Transverse colon (tissue), 4 donors: ENCODE data around the gene GNAO1. TPM values are rescaled to one million over a fixed set of nuclear protein-coding genes. Genes with fewer than 3 reads are reported as not detected.

Experiments used
- DNase-seq: peaks from one replicate; pipeline ENCODE4 v3.0.0-alpha.2; 2019
- H3K27ac ChIP-seq, 4 donors: fragments of 200-600 bp; sonication (generic); 2 replicates each; pipeline ENCODE4 v1.5.1; 2016 to 2018; ENCODE audit warnings: inconsistent platforms in 4 of 4
- H3K27me3 ChIP-seq: fragments of 200-600 bp; sonication (generic); 2 replicates; pipeline ENCODE4 v1.5.1; 2017; ENCODE audit warnings: inconsistent platforms
- H3K36me3 ChIP-seq, 4 donors: fragments of 200-600 bp; sonication (generic); 2 replicates each; pipeline ENCODE4 v1.5.1; 2017 to 2019; ENCODE audit warnings: inconsistent platforms in 4 of 4
- H3K4me1 ChIP-seq, 4 donors: fragments of 200-600 bp; sonication (generic); 2 replicates each; pipeline ENCODE4 v1.5.1; 2017 to 2020; ENCODE audit warnings: inconsistent platforms in 4 of 4
- H3K4me3 ChIP-seq, 4 donors: fragments of 200-600 bp; sonication (generic); 1 replicate in 1 of 4; 2 replicates in 3 of 4; pipeline versions ENCODE4 v1.5.1 to v1.6.1; 2017 to 2019; ENCODE audit warnings: inconsistent platforms in 4 of 4
- H3K9me3 ChIP-seq, 2 donors: fragments of 200-600 bp; sonication (generic); 2 replicates each; pipeline ENCODE4 v1.5.1; 2017 to 2019; ENCODE audit warnings: inconsistent platforms in 2 of 2
- EP300 ChIP-seq: sonication (generic); formaldehyde crosslinking; IDR thresholded peaks from one replicate; pipeline ENCODE4 v1.6.1; 2017; ENCODE audit warnings: antibody characterized with exemption, low read depth
- POLR2A ChIP-seq: fragments of 450-650 bp; IDR thresholded peaks from one replicate; pipeline ENCODE4 v1.6.1; 2016; ENCODE audit warnings: antibody characterized with exemption, mild to moderate bottlenecking, moderate library complexity
- POLR2AphosphoS5 ChIP-seq, 3 donors: sonication (generic); formaldehyde crosslinking; IDR thresholded peaks; one replicate each; pipeline ENCODE4 v1.6.1; 2016; ENCODE audit warnings: antibody characterized with exemption in 3 of 3
- WGBS, 2 donors: methylation state at CpG; one replicate each; pipeline ENCODE4 v1.1.5; 2018; ENCODE audit warnings: low coverage in 1 of 2; 5-methylcytosine and 5-hydroxymethylcytosine counted together
- in situ Hi-C, 4 donors: fragments of 200-750 bp; cut with MboI; loops; one replicate each; pipeline versions ENCODE4 v1.15.0 to v1.15.1; 2017; ENCODE audit warnings: low sequenced_read_pairs in 3 of 4, low pct_ligation_motif_present in 1 of 4, low pct_unique_long_range_greater_than_20kb in 1 of 4
- intact Hi-C: fragments of 100-400 bp; cut with DNase I; formaldehyde crosslinking; loops from one replicate; pipeline ENCODE4 v1.15.1; 2023; ENCODE audit warnings: low total_unique reads
- total RNA-seq, 4 donors: library from RNA; depleted of rRNA; stranded (reverse); fragments of >200 nt; gene quantifications; one replicate each; pipeline ENCODE4 v1.1.0, GENCODE V29; 2016
- TF ChIP-seq, protein P1 (sequence below), 5 experiments: fragments of 200-600 bp in 3 of 5; fragments of 450-650 bp in 2 of 5; sonication (generic) in 3 of 5; IDR thresholded peaks; 1 replicate in 2 of 5; 2 replicates in 3 of 5; pipeline ENCODE4 v1.5.1; 2016 to 2017; ENCODE audit warnings: antibody characterized with exemption in 5 of 5, inconsistent platforms in 3 of 5, mild to moderate bottlenecking in 2 of 5, moderate library complexity in 1 of 5

GNAO1 gene
- total RNA-seq, 4 donors from 2014 or later, result 7.3 to 25.4 (median 11.3) TPM

DNA sequence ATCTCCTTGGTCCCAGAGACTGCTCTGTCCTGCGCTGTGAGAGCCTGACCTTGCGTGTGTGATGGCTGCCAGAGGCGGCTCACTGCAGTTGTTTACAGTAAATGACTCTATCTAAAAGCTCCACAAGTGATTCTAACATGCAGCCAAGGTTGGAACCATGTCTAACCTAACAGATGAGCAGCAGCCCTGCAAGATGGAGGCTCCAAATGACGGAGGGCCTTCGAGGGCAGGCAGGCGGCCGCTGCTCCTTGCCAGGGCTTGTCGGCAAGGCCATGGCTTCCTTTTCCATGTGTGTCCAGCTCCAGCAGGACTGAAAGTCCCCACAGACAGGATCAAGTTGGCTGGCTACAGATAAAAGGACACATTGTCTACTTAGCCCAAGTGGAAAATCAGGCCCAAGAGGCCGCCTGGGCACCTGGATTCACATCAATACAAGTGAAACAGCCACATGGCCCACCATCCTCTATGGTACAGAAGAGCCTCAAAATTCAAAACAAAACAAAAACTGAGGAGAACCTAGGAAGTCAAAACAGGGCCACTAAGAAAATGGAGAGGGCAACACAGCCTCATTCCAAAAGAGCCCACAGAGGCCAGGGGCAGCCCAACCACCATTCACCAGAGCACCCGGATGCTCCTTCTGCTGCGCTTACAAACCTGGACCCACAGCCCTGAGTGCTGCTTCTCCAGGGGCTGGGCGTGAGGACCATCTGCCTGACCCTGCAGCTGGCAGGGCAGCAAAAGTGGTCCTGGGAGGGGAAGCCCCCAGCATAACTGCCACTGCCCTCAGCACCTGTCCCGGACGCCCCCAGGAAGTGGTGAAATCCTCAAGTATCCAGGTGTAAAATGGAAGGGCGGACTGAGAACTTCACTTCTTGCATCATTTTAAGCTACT, 169.1 kb downstream of the GNAO1 start:
- TF ChIP-seq POLR2AphosphoS5 (IDR thresholded peaks at IDR 0.05) (no peak), EP300 (no peak), POLR2A (no peak)
- TF ChIP-seq, protein P1, sequence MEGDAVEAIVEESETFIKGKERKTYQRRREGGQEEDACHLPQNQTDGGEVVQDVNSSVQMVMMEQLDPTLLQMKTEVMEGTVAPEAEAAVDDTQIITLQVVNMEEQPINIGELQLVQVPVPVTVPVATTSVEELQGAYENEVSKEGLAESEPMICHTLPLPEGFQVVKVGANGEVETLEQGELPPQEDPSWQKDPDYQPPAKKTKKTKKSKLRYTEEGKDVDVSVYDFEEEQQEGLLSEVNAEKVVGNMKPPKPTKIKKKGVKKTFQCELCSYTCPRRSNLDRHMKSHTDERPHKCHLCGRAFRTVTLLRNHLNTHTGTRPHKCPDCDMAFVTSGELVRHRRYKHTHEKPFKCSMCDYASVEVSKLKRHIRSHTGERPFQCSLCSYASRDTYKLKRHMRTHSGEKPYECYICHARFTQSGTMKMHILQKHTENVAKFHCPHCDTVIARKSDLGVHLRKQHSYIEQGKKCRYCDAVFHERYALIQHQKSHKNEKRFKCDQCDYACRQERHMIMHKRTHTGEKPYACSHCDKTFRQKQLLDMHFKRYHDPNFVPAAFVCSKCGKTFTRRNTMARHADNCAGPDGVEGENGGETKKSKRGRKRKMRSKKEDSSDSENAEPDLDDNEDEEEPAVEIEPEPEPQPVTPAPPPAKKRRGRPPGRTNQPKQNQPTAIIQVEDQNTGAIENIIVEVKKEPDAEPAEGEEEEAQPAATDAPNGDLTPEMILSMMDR (IDR thresholded peaks at IDR 0.05), result no peak
- H3K4me3 ChIP-seq, result no peak overlapping the region
- DNase-seq, result no peak
- H3K4me1 ChIP-seq, result peaks cover 4 to 12% (median 6%) of the 10 kb centered on the region in 4 donors
- intact Hi-C loops (no loop called here), in situ Hi-C loops (no loop called here)
- no peak overlapping the region for H3K27ac ChIP-seq
- H3K36me3 ChIP-seq, result peaks cover 0 to 19% (median 4%) of the 10 kb centered on the region in 4 donors
- no peaks in the 10 kb centered on the region for H3K27me3 ChIP-seq
- WGBS, 2 donors, result 89 to 100% methylated on average over 1 to 15 of the region's 15 CpGs
- H3K9me3 ChIP-seq, result no peaks in the 10 kb centered on the region

DNA sequence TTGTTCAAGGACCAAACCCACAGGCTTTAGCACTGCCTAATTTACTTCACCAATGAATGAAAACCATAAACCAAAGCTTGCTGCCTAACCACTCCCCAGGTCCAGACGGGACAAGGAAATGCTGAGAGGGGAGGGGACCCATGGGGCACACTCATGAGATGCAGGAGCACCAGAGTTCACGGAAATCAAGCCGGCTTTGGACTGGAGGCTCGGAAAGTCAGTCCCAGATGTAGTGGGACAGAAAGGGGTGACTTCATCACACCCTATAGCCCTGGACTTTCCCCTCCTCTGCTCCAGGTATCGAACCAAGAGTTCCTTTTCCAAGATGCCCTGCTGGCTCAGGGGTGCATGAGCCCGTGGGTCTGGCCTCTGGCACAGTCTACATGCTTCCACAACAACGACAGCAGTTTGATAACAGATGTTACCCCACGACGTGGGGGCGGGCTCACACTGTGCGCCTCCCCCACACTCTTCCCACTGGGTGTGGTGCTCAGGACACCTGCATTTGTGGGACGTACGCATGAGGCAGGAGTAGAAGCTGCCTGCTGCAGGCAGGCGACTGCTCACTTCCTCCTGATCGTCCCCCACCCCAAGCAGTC, 170.9 kb downstream of the GNAO1 start:
- Histone ChIP-seq H3K4me3 (no peak overlapping the region), H3K36me3 (peaks cover 0 to 19% (median 7%) of the 10 kb centered on the region in 4 donors), H3K4me1 (no peaks in the 10 kb centered on the region), H3K27ac (no peak overlapping the region), H3K9me3 (no peaks in the 10 kb centered on the region), H3K27me3 (no peaks in the 10 kb centered on the region)
- DNase-seq, result no peak
- in situ Hi-C loops, result no loop called here
- 74 to 80% methylated on average over 1 to 15 of the region's 15 CpGs for WGBS, 2 donors
- intact Hi-C loops, result no loop called here
- TF ChIP-seq, protein P1 (IDR thresholded peaks at IDR 0.05), result no peak
- TF ChIP-seq EP300 (no peak), POLR2A (no peak), POLR2AphosphoS5 (IDR thresholded peaks at IDR 0.05) (no peak)

DNA sequence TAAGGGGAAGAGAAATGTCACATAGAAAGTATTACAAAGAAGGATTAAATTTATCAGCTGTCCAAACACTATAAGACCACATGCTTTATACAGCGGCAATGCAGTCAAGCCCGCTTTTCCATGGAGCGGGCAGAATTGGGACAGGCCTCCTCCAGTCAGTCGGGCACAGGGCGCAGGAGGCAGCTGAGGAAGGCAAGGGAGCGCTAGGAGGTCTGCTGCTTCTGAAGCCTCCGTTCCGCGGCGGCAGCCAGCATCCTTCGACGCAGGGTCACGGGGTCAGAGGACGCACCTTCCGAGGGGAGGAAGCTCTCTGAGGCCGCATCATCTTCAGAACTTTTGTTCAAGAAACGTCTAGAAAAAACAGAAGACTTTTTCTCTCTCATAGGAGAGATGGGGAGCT, 171.4 kb downstream of the GNAO1 start:
- Histone ChIP-seq H3K27ac (no peak overlapping the region), H3K36me3 (peaks cover 0 to 19% (median 9%) of the 10 kb centered on the region in 4 donors), H3K4me1 (no peaks in the 10 kb centered on the region), H3K9me3 (no peaks in the 10 kb centered on the region), H3K4me3 (no peak overlapping the region), H3K27me3 (no peaks in the 10 kb centered on the region)
- in situ Hi-C loops, result no loop called here
- intact Hi-C loops, result no loop called here
- WGBS, 2 donors, result 89 to 90% methylated on average over 11 to 17 of the region's 17 CpGs
- TF ChIP-seq EP300 (no peak), POLR2A (no peak), POLR2AphosphoS5 (IDR thresholded peaks at IDR 0.05) (no peak)
- TF ChIP-seq, protein P1 (IDR thresholded peaks at IDR 0.05), result no peak
- no peak for DNase-seq

DNA sequence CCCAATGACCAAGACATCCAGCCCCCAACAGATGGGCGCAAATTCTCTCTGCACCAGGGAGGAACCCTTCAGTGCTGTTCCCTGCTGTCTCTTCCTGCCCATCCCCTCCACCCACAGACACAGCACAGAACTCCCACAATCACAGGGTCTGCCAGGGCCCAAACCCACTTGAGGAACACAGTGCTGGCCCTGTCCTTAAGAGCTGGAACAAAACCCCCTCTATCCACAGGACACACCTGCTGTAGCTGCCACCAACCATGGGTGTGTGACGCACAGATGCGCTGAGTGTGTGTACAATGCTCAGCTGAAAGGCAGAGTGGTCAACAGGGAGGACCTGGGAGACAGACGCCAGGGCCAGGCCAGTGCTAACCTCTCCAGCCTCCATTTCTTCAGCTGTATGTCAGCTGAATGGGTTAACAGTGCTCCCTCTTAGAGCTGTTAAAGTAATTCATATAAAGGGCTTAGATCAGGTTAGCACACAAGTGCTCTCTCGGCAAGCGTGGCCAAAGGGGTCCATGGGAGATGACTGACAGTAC, 172.0 kb downstream of the GNAO1 start:
- no peaks in the 10 kb centered on the region for H3K27me3 ChIP-seq
- H3K9me3 ChIP-seq, result no peaks in the 10 kb centered on the region
- TF ChIP-seq POLR2A, result no peak
- no peak for TF ChIP-seq EP300
- TF ChIP-seq POLR2AphosphoS5 (IDR thresholded peaks at IDR 0.05), result no peak
- TF ChIP-seq, protein P1 (IDR thresholded peaks at IDR 0.05), result no peak
- intact Hi-C loops (no loop called here), in situ Hi-C loops (no loop called here)
- no peak overlapping the region for H3K27ac ChIP-seq
- no peak for DNase-seq
- 98 to 100% methylated on average over 5 to 6 of the region's 6 CpGs for WGBS, 2 donors
- H3K4me3 ChIP-seq, result no peak overlapping the region
- H3K4me1 ChIP-seq, result no peaks in the 10 kb centered on the region
- H3K36me3 ChIP-seq, result peaks cover 0 to 19% (median 9%) of the 10 kb centered on the region in 4 donors
